Inferior parietal cortex (tissue), 1 donor: ENCODE results near the gene PPP1R12B.

Experiments used
- DNase-seq: peaks from one replicate; pipeline ENCODE4 v3.0.0-alpha.2; 2016; ENCODE audit errors: extremely low spot score

Gene PPP1R12B, protein sequence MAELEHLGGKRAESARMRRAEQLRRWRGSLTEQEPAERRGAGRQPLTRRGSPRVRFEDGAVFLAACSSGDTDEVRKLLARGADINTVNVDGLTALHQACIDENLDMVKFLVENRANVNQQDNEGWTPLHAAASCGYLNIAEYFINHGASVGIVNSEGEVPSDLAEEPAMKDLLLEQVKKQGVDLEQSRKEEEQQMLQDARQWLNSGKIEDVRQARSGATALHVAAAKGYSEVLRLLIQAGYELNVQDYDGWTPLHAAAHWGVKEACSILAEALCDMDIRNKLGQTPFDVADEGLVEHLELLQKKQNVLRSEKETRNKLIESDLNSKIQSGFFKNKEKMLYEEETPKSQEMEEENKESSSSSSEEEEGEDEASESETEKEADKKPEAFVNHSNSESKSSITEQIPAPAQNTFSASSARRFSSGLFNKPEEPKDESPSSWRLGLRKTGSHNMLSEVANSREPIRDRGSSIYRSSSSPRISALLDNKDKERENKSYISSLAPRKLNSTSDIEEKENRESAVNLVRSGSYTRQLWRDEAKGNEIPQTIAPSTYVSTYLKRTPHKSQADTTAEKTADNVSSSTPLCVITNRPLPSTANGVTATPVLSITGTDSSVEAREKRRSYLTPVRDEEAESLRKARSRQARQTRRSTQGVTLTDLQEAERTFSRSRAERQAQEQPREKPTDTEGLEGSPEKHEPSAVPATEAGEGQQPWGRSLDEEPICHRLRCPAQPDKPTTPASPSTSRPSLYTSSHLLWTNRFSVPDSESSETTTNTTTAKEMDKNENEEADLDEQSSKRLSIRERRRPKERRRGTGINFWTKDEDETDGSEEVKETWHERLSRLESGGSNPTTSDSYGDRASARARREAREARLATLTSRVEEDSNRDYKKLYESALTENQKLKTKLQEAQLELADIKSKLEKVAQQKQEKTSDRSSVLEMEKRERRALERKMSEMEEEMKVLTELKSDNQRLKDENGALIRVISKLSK

DNA sequence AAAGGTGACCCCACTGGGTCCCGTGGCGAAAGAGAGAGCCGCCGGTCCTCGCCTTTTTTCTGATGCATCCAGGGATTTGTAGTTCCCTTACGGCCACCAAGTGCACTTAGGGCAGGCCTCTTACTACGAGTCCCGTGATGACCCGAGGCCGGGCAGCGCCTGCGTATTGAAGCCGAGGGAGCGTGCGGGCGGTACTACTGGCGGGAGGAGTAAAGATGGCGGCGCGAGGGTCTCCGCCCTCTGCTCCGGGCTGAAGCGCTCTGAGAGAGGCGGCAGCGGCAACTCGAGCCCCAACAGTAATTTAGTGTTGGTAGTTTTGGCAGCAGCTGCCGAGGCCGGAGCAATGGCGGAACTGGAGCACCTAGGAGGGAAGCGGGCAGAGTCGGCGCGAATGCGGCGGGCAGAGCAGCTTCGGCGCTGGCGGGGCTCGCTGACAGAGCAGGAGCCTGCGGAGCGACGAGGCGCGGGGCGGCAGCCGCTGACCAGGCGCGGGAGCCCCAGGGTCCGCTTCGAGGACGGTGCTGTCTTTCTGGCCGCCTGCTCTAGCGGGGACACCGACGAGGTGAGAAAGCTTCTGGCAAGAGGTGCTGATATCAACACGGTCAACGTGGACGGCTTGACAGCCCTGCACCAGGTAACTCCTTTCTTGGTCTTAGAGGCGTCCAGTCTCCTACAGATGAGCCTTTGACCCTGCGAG lies at the start of gene PPP1R12B:
TSS of gene PPP1R12B (plus strand) at position 191 of the 697 bp plus-strand sequence. CDS start at position 344, 153 bp downstream.
- peak; percentile 99 for DNase-seq

DNA sequence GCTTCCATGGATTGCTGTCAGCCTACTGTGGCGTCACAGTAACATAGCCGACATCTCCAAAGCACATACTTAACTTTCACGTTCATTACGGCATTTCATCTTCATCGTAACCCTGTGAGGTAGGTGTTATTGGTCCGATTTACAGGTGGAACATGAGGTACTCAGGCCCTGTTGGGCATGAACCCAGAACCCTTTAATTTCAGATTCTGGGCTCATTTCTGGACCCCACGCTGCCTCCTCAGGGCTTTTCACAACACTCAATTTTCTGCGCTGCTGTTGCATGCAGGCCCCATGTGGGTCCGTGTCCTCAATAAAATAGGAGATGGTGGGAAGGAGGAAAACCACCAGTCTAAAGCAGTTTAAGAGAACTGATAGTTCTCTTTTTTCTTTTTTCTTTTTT lies 46.3 kb upstream of the PPP1R12B start:
- no peak for DNase-seq

DNA sequence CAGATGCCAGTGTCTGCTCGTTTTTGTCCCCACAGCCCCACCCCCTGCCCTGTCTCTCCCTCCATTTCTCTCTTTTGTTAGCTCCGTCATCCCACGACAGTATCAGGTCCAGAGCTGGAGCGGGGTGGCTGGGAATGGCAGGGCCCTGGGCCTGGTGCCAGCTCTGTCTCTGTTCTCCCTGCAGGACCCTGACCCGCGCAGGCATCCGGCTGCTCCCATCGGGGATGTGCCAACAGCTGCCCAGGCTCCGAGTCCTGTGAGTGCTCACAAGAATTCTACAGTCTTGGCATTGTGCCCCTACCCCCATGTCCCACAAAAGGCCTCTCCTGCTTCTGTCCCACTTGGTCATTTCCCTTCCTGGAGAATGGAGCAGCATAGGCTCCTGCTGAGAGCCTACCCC lies 44.1 kb upstream of the PPP1R12B start:
- DNase-seq, result no peak

DNA sequence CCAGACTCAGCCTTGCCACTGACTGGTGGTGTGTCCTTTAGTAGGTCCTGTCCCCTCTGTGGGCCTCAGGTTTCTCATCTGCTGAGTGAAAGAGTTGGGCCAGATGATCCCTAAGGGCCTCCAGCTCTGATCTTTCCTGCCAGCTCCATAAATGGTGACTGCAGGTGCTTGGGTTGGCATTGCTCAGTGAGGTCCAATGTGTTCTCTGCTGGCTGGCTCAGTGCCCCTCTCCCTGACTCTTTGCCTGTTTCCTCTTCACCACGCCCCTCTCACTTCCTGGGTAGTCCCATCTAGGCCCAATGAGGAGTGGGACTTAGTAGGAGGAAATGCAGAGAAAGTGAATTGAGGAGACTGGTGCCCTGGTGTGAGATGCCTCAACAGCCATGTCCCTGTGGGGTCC lies 43.3 kb upstream of the PPP1R12B start:
- no peak for DNase-seq

DNA sequence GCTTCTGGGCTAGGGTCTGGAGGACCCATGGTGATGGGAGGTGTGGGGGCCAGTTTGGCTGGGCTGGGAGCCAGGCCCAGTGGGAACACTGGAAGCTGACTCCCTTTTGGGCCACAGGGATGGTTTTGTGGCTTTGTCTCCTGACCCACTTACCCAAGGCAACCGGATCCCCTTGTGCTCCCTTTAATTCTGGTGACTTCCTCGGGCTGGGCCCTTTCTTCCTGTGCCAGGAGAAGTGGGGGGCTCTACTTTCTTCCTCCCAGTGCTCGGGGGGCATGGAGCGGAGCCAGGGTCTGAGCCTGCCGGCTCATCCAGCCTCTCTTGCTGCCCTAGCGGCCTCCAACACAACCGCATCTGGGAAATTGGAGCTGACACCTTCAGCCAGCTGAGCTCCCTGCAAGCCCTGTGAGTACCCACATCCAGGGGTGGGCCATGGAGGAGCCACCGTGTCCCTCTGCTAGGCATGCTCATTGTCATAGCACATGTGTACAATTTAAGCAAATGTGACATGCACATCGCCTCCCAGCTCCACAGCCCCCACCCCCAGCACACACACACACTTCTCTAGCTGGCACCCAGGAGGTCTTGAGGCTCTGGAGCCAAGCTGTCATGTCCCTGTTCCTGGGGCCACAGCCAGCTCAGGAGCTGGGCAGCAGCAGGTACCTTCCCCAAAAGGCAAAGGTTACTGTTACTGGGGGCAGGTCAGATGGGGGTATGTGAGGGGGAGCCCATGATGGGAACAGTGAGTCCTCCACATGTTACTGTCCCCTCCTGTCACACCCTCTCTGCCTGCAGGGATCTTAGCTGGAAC lies 41.8 kb upstream of the PPP1R12B start:
- DNase-seq, result no peak

DNA sequence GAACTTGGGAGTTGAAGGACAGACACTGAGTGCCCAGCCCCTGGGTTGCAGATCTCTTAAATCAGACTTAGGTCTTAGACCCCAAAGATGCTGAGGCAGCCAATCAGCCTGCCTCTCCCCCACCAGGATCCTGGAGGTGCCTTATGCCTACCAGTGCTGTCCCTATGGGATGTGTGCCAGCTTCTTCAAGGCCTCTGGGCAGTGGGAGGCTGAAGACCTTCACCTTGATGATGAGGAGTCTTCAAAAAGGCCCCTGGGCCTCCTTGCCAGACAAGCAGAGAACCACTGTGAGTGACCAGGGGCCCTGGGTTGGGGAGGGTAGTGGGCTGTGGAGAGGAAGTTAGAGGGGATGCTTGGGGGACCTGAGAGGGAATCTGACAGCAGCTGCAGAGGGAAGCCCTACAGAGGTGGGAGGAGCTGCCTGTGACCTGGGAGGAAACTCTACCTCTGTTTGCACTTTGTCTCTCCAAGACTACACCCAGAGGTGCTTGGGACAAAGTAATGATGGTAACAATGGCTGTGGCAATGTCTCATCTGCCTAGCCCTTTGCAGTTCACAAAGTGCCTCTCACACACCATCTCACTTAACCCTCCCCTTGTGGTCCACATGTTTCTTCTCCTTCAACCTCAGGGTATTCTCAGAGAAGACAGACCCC lies 38.3 kb upstream of the PPP1R12B start:
- no peak for DNase-seq

DNA sequence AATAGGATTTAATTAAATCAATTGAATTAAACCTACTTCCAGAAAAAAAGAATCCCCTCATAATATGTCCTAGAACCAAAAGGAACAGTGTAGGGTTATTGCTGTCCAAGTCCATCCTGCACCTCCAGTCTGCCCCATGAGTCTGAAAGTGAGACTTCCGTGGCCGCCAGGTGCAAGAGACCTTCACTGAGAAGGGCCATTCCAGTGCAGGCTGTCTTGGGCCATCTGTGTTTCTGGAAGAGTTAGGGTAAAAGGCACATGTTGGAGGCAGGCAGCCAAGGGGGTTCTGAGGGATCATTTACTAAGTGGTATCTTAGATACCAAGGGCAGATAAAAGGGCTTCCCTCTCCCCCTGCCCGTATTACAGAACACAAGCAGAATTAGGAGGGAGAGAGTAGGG lies 37.8 kb upstream of the PPP1R12B start:
- DNase-seq, result no peak

DNA sequence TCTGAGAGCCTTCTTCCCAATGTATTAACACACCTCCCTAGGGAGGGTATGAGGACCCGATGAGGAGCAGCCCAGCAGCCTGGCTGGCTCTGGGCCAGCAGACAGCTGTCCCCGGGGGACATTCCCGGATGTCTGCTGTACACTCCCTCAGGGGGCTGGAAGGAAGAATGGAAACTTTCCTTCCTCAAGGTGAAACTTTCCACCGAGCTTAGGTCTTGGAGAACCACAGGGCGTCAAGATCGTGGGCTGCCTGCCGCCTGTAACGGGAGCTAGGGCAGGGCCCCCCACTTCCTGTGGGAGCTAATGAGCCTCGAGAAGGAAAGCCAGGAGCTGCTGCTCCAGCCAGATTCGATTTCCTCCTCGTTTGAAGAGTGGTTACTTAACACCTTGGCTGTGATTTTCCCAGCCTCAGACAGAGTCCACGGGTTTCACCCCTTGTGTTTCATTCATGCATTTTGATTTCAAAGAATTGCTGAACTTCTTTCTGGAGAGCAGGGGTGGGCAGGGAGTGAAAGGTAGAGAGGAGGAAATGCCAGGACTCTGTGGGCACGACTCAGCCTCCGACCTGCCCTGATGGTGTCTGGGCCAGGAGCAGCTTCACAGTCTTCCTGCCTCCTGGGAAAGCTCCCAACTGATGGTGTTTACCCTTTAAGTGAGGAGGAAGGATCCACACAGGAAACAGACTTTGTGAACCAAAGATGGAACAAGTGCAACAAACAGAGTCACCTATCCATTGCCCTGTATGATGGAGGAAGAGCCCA lies 36.4 kb upstream of the PPP1R12B start:
- no peak for DNase-seq

DNA sequence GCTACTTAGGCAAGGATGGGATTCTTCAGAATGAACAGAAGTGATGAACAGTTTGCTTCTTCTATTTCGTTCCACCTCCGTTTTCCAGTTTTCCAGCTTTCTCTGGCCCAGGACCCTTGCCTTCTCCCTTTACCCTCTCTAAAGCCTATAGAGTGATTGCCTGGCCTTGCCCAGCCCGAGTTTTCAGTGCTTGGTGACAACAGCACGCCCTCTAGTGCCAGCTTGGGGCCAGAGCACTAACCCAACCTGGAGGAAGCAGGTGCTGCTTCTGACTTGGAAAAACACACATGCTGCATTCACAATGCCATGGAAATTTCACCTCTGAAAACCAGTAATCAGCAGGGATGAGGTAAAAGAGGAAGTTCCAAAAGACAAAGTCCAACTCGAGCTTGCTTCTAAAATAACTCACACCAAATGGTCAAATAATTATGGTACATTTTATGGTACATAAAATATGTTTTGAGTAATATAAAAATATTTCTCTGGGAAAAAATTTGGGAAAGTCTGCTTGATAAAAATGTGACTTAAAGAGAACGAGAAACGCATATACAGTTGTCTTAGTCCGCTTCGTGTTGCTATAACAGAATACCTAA lies 32.8 kb upstream of the PPP1R12B start:
- peak; percentile 78 for DNase-seq

DNA sequence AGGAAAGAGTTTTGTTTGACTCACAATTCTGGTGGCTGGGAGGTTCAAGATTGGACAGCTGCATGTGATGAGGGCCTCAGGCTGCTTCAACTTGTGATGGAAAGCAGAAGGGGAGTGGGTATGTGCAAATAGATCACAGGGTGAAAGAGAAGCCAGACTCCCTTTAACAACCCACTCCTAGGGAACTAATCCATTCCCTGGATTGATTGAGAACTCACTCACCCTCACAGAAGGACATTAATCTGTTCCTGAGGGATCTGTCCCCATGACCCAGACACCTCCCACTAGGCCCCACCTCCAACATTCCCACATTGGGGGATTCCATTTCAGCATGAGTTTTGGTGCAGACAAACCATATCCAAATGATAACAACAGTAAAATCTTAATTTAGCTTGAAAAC lies 32.3 kb upstream of the PPP1R12B start:
- DNase-seq, result no peak

DNA sequence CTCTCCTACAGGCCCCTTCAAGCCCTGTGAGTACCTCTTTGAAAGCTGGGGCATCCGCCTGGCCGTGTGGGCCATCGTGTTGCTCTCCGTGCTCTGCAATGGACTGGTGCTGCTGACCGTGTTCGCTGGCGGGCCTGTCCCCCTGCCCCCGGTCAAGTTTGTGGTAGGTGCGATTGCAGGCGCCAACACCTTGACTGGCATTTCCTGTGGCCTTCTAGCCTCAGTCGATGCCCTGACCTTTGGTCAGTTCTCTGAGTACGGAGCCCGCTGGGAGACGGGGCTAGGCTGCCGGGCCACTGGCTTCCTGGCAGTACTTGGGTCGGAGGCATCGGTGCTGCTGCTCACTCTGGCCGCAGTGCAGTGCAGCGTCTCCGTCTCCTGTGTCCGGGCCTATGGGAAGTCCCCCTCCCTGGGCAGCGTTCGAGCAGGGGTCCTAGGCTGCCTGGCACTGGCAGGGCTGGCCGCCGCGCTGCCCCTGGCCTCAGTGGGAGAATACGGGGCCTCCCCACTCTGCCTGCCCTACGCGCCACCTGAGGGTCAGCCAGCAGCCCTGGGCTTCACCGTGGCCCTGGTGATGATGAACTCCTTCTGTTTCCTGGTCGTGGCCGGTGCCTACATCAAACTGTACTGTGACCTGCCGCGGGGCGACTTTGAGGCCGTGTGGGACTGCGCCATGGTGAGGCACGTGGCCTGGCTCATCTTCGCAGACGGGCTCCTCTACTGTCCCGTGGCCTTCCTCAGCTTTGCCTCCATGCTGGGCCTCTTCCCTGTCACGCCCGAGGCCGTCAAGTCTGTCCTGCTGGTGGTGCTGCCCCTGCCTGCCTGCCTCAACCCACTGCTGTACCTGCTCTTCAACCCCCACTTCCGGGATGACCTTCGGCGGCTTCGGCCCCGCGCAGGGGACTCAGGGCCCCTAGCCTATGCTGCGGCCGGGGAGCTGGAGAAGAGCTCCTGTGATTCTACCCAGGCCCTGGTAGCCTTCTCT lies 30.3 kb upstream of the PPP1R12B start:
- DNase-seq, result no peak

DNA sequence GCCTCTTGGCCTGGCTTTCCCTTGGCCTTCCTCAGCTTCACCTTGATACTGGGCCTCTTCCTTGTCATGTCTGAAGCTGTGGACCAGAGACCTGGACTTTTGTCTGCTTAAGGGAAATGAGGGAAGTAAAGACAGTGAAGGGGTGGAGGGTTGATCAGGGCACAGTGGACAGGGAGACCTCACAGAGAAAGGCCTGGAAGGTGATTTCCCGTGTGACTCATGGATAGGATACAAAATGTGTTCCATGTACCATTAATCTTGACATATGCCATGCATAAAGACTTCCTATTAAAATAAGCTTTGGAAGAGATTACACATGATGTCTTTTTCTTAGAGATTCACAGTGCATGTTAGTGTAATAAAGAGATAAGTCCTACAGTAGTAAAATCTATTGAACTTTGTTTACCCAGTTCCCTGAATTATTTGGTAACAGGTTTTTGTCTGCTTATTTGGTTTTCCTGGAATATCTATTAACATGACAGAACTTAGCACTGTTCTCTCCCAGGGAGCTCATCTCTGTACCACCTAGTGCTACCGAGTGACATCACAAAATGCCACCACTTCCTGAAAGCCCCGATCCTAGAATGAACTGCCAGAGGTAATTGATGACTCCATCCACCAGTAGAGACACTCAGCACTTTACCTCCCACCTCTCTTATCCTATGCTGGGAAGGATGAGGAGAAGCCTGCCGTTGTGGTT lies 29.0 kb upstream of the PPP1R12B start:
- no peak for DNase-seq

DNA sequence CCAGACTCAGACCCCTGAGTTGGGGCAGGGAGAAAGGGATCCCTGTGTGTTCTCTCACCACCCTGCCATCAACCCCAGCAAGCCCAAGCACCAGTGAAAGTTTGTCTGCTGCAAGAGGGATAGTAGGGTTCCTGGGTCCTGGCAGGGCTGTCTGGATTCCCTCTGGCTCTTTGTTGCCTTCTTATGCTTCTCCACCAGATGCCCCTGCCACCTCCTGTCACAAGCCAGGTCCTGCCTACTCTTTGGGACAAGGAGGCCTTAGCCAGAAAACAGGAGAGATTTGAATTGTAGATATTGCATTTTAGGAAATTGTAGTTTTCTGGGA lies 28.5 kb upstream of the PPP1R12B start:
- DNase-seq, result no peak

DNA sequence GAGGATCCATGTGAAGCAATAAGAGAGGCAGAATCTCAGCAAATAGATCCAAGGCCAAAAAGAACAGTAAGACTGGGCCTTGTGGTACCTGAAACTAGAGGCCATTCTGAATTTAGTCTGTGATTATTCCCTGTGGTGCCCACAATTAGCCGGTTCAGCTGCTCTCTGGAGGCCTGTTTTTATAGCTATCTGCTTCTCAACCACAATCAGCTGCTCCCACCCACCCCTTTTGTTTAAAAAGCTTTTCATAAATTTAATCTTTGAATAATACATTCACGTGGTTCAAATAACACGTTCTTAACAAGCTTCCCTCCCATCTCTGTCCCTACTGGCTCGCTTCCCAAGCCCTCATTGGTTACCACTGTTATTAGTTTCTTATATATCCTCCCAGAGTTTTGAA lies 24.8 kb upstream of the PPP1R12B start:
- DNase-seq, result no peak

DNA sequence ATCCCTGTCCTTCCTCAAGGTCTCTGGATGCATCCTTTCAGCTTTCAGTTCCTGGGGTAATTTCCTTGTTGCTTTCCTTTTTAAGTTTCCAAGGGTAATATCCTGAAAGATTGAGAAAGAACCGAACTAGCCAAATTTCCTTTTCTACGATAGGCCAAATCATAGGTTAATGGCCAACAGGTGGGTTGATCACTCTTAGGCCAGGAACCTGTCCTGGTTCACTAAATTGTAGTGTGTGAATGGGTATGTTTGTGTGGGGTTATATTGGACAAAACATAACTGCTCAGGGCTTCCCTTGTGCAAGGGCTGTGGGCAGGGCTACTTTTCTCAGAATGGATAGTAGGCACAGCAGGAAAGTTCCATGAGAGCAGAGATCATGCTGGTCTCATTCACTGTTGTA lies 23.9 kb upstream of the PPP1R12B start:
- DNase-seq, result no peak

DNA sequence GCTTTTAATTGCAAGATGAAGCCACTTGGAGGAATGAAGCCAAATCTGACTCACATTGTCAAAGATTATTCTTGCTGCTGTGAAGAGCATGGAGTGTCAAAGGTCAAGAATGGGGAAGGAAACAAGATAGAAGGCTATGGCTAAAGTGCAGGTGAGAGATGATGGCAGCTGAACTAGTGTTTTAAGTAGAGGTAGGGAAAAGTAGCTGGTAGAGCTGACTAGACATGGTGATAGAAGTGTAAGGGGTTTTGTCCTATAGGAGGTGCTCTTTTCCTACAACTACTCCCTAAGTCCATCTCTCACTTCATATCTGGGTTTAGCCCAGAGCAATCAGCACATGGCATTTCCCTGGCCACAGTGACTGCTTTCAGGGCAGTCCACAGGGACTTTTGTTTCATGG lies 18.6 kb upstream of the PPP1R12B start:
- DNase-seq, result no peak

DNA sequence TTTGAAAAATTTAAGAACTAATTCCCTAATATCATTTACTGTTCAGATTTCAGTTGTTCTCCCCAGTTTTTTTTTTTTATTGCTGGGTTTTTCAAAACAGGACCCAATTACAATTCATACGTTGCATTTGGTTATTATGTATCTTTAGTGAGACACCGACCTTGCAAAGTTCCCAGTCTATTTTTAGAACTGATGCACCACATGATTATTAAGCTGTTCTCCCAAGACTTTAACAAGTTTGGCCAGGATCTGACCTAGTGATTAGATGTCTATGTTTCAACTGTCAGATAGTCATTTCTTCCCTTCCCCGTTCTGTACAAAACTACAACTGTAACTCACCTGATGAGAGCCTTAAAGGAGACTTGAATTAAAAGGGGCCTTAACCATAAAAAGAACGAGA lies 14.6 kb upstream of the PPP1R12B start:
- DNase-seq, result no peak
